ENCODE results near the gene NXPH4. TPM values are rescaled to one million over a fixed set of nuclear protein-coding genes. Genes with fewer than 3 reads are reported as not detected.

Gene NXPH4
- total RNA-seq, 1 donor from 2014 or later: 82.8 TPM

DNA sequence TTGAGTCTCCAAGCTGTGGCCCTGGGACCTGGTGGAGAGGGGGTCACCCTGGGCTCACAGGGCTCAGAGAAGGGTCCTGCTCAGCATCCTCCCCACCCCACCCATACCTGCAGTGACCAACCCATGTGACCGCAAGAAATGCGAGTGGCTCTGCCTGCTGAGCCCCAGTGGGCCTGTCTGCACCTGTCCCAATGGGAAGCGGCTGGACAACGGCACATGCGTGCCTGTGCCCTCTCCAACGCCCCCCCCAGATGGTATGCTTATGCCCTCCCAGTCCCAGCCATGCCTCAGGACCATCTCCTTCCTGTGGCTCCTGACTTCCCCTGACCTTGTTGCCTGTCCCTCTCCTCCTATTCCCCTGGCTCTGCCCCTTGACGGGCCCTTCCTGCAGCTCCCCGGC, 6.7 kb upstream of the NXPH4 start:
- H3K36me3 Mint-ChIP-seq (ENCODE audit: low read depth): peaks cover 25% of the 10 kb centered on the region
- H3K4me3 Mint-ChIP-seq (ENCODE audit: unreplicated experiment): no peak overlapping the region
- H3K9me3 Mint-ChIP-seq (ENCODE audit: low read depth): no peaks in the 10 kb centered on the region
- DNase-seq (ENCODE audit: low spot score): no peak
- H3K4me1 Mint-ChIP-seq (ENCODE audit: low read depth): peaks cover 40% of the 10 kb centered on the region
- no peaks in the 10 kb centered on the region for H3K27me3 Mint-ChIP-seq (ENCODE audit: low read depth)
- TF ChIP-seq, protein P1, sequence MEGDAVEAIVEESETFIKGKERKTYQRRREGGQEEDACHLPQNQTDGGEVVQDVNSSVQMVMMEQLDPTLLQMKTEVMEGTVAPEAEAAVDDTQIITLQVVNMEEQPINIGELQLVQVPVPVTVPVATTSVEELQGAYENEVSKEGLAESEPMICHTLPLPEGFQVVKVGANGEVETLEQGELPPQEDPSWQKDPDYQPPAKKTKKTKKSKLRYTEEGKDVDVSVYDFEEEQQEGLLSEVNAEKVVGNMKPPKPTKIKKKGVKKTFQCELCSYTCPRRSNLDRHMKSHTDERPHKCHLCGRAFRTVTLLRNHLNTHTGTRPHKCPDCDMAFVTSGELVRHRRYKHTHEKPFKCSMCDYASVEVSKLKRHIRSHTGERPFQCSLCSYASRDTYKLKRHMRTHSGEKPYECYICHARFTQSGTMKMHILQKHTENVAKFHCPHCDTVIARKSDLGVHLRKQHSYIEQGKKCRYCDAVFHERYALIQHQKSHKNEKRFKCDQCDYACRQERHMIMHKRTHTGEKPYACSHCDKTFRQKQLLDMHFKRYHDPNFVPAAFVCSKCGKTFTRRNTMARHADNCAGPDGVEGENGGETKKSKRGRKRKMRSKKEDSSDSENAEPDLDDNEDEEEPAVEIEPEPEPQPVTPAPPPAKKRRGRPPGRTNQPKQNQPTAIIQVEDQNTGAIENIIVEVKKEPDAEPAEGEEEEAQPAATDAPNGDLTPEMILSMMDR (IDR thresholded peaks at IDR 0.05): no peak
- H3K27ac Mint-ChIP-seq (ENCODE audit: unreplicated experiment): no peak overlapping the region

DNA sequence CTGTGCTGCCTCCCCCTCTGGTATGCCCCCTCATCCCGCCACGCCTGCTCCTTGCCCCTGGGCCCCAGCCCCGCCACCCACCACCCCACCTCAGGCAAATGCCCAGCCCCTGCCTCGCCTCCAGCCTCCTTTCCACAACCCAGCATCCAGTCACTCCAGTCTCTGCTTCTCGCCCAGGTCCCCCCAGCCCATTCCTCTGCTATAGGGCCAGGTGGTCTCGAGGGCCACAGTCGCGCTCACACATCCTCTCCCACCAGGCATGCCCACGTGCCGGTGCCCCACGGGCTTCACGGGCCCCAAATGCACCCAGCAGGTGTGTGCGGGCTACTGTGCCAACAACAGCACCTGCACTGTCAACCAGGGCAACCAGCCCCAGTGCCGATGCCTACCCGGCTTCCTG, 6.1 kb upstream of the NXPH4 start:
- H3K36me3 Mint-ChIP-seq (ENCODE audit: low read depth): peaks cover 23% of the 10 kb centered on the region
- peak overlapping the region; percentile 51 for H3K27ac Mint-ChIP-seq (ENCODE audit: unreplicated experiment)
- no peaks in the 10 kb centered on the region for H3K27me3 Mint-ChIP-seq (ENCODE audit: low read depth)
- H3K4me1 Mint-ChIP-seq (ENCODE audit: low read depth): peaks cover 46% of the 10 kb centered on the region
- H3K4me3 Mint-ChIP-seq (ENCODE audit: unreplicated experiment): no peak overlapping the region
- TF ChIP-seq, protein P1 (IDR thresholded peaks at IDR 0.05): no peak
- no peaks in the 10 kb centered on the region for H3K9me3 Mint-ChIP-seq (ENCODE audit: low read depth)
- no peak for DNase-seq (ENCODE audit: low spot score)

DNA sequence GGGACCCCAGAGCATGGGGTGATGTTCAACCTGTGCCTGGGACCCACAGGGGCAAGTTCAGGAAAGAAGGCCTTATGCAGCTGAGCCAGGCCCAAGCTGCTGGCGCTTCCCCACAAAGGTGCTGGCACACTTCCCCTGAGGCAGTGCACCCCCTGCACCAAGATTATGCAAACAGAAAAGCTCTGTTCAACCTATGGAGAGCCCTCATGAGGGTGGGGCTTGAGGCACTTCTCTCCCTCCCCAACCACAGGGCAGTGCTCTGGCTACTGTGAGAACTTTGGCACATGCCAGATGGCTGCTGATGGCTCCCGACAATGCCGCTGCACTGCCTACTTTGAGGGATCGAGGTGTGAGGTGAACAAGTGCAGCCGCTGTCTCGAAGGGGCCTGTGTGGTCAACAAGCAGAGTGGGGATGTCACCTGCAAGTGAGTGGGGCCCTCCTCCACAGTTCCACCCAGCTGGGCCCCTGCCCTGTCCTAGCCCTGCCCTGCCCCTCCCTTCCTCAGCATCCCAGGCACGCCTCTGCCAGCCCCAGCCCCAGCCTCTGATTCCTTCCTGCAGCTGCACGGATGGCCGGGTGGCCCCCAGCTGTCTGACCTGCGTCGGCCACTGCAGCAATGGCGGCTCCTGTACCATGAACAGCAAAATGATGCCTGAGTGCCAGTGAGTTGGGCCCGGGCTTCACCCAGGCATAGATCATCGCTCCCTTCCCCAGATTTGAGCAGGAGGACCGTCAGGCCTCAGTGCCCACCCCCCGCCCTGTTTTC, 5.5 kb upstream of the NXPH4 start:
- peak overlapping the region; percentile 70 for H3K27ac Mint-ChIP-seq (ENCODE audit: unreplicated experiment)
- no peak overlapping the region for H3K4me3 Mint-ChIP-seq (ENCODE audit: unreplicated experiment)
- H3K27me3 Mint-ChIP-seq (ENCODE audit: low read depth): no peaks in the 10 kb centered on the region
- peaks cover 52% of the 10 kb centered on the region for H3K4me1 Mint-ChIP-seq (ENCODE audit: low read depth)
- peaks cover 20% of the 10 kb centered on the region for H3K36me3 Mint-ChIP-seq (ENCODE audit: low read depth)
- no peaks in the 10 kb centered on the region for H3K9me3 Mint-ChIP-seq (ENCODE audit: low read depth)
- TF ChIP-seq, protein P1 (IDR thresholded peaks at IDR 0.05): no peak
- no peak for DNase-seq (ENCODE audit: low spot score)

DNA sequence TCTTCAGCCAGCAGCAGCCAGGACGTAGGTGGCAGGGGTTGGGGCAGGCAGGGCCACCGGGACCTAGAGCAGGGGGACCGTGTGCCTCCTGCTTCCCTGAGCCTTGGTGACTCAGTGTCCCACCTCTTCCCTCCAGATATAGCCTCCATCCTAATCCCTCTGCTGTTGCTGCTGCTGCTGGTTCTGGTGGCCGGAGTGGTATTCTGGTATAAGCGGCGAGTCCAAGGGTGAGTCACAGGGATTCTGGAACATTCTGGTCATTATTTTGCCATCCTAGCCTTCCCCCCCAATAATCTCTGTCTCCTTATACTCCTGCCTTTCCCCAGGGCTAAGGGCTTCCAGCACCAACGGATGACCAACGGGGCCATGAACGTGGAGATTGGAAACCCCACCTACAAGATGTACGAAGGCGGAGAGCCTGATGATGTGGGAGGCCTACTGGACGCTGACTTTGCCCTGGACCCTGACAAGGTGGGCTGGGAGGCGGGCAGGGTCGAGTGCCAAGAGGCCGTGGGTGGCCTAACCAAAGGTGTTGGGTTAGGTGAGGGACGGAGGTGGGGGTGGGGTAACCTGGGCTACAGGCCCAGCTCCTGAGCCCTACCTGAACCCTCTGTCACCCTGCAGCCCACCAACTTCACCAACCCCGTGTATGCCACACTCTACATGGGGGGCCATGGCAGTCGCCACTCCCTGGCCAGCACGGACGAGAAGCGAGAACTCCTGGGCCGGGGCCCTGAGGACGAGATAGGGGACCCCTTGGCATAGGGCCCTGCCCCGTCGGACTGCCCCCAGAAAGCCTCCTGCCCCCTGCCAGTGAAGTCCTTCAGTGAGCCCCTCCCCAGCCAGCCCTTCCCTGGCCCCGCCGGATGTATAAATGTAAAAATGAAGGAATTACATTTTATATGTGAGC, 4.5 kb upstream of the NXPH4 start:
- Mint-ChIP-seq H3K4me3 (ENCODE audit: unreplicated experiment) (no peak overlapping the region), H3K9me3 (ENCODE audit: low read depth) (no peaks in the 10 kb centered on the region), H3K27me3 (ENCODE audit: low read depth) (no peaks in the 10 kb centered on the region), H3K36me3 (ENCODE audit: low read depth) (peaks cover 15% of the 10 kb centered on the region), H3K27ac (ENCODE audit: unreplicated experiment) (peak overlapping the region; percentile 92), H3K4me1 (ENCODE audit: low read depth) (peaks cover 52% of the 10 kb centered on the region)
- DNase-seq (ENCODE audit: low spot score): no peak
- TF ChIP-seq, protein P1 (IDR thresholded peaks at IDR 0.05): no peak

DNA sequence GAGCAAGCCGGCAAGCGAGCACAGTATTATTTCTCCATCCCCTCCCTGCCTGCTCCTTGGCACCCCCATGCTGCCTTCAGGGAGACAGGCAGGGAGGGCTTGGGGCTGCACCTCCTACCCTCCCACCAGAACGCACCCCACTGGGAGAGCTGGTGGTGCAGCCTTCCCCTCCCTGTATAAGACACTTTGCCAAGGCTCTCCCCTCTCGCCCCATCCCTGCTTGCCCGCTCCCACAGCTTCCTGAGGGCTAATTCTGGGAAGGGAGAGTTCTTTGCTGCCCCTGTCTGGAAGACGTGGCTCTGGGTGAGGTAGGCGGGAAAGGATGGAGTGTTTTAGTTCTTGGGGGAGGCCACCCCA, 3.9 kb upstream of the NXPH4 start:
- TF ChIP-seq, protein P1 (IDR thresholded peaks at IDR 0.05): no peak
- Mint-ChIP-seq H3K9me3 (ENCODE audit: low read depth) (no peaks in the 10 kb centered on the region), H3K4me1 (ENCODE audit: low read depth) (peaks cover 57% of the 10 kb centered on the region), H3K27ac (ENCODE audit: unreplicated experiment) (peak overlapping the region; percentile 92), H3K4me3 (ENCODE audit: unreplicated experiment) (peak overlapping the region; percentile 16), H3K36me3 (ENCODE audit: low read depth) (peaks cover 11% of the 10 kb centered on the region), H3K27me3 (ENCODE audit: low read depth) (no peaks in the 10 kb centered on the region)
- no peak for DNase-seq (ENCODE audit: low spot score)
